ENCODE measurements around the gene TXN2. TPM values are rescaled to one million over a fixed set of nuclear protein-coding genes. Genes with fewer than 3 reads are reported as not detected.
A peak's percentile ranks its signal among the peaks of the same experiment; 100 is the strongest.

Gene TXN2
- total RNA-seq, 1 donor: 14.7 TPM

DNA sequence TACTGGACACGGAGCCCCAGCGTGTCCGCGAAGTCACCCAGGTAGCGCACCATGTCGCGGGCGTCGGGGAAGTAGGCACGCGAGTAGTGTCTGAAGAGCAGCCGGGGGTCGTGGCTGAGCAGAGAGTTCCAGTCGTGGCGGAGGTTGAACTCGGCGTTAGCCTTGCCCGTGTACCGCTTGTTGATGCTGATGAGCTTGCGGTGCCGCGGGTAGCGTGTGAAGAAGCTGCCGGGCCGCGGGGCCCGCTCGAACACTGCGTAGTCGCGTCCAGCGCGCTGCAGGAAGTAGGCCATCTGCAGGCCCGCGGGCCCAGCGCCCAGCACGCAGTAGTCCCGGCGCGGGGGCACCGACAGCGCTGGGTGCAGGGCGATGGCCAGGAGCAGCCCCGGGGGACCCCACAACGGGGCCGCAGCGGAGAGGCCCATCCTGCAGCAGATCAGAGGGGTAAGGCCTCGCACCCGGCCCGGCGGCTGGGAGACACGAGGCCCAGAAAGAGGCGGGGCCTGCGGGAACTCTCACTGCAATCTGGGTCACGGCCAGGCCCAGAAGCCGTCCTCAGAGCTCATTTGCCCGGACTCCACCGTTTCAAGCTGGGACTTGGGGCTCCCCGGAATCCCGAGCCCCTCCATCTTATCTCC, 24.7 kb upstream of the TXN2 start:
- peak overlapping the region; percentile 62 for H3K4me3 ChIP-seq (ENCODE audit: low read depth, low read length)
- TF ChIP-seq, protein P1, sequence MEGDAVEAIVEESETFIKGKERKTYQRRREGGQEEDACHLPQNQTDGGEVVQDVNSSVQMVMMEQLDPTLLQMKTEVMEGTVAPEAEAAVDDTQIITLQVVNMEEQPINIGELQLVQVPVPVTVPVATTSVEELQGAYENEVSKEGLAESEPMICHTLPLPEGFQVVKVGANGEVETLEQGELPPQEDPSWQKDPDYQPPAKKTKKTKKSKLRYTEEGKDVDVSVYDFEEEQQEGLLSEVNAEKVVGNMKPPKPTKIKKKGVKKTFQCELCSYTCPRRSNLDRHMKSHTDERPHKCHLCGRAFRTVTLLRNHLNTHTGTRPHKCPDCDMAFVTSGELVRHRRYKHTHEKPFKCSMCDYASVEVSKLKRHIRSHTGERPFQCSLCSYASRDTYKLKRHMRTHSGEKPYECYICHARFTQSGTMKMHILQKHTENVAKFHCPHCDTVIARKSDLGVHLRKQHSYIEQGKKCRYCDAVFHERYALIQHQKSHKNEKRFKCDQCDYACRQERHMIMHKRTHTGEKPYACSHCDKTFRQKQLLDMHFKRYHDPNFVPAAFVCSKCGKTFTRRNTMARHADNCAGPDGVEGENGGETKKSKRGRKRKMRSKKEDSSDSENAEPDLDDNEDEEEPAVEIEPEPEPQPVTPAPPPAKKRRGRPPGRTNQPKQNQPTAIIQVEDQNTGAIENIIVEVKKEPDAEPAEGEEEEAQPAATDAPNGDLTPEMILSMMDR (IDR thresholded peaks at IDR 0.05; ENCODE audit: insufficient read depth, low read depth, low read length): no peak
- no peak for DNase-seq (ENCODE audit: low read depth)

DNA sequence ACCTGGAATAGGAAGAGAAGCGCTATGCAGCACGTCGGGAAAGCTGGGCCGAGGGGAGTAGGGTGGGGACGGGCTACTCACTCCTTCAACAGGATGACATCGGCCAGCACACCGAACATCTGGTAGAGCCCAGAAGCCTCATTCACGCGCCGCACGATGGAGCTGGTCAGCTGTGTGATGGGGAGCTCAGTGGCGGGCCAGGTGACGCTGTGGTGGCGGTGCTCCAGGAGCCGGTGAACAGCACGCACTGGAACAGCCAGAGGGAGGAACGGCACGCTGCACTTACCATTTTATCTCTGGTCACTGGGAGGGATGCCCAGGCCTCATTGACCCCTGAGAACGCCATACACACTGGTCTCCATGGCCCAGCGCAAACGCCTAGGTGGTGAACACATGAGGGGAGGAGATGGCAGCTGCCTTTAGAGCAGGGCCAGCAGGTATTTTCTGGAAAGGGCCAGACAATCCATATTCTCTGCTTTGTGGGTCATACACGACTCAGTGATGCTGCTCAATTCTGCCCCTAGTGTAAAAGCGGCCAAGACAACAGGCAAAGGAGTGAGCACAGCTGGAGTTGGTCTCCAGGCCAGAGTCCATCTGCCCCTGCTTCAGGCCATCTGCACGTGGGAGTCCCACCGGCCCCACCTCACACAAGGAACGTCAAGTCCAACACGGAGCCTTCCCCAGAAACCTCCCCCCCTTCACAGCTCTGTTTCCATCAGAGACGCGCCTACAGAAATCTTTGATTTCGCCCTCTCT, 16.6 kb upstream of the TXN2 start:
- no peak for DNase-seq (ENCODE audit: low read depth)
- TF ChIP-seq, protein P1 (IDR thresholded peaks at IDR 0.05; ENCODE audit: insufficient read depth, low read depth, low read length): no peak
- no peak overlapping the region for H3K4me3 ChIP-seq (ENCODE audit: low read depth, low read length)

DNA sequence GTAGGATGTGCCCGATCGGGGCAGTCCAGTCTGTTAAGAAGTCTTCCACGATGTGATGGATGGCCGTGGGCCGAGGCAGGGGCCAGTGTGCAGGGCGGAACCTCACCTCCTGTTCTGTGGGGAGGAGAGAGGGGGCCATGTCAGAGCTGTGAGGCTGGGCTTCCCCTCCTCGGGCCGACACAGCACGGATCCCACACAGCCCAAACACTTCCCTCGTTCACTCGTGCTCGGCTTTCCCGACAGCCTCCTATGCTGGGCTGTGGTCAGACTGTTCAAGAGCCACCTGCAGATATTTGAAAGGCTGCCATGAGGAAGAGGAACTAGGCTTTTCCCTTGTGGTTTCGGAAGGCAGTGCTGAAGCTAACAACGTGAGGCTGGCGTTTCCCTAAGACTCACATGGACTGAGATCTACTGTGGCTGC, 12.3 kb upstream of the TXN2 start:
- TF ChIP-seq, protein P1 (IDR thresholded peaks at IDR 0.05; ENCODE audit: insufficient read depth, low read depth, low read length): no peak
- no peak for DNase-seq (ENCODE audit: low read depth)

DNA sequence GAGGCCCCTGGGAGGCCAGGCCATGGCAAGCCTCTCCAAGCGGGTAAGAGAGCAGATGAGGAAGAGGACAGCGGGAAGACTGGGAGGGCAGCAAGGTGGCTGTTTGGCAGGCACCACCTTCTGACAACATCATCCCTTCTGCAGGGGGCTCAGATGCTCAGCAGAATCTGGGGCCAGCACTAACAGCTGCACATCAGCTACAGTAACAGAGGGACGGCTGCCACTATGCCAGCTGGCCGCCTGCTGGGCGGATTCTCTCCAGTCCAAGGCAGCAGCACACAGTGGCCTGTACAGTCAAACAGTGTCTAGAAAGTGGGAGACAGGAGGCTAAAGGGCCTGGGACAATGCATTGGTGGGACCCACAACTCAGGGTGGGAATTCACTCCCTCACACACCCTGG, 10.7 kb upstream of the TXN2 start:
- no peak overlapping the region for H3K4me3 ChIP-seq (ENCODE audit: low read depth, low read length)
- no peak for DNase-seq (ENCODE audit: low read depth)

More for the DNA sequence above, 12.3 kb upstream of the TXN2 start:
- no peak overlapping the region for H3K4me3 ChIP-seq (ENCODE audit: low read depth, low read length)

GRCh38 chr22:36491155-36491554, 9.7 kb upstream of the TXN2 start:
- DNase-seq (ENCODE audit: low read depth): no peak
- no peak overlapping the region for H3K4me3 ChIP-seq (ENCODE audit: low read depth, low read length)
- TF ChIP-seq, protein P1 (IDR thresholded peaks at IDR 0.05; ENCODE audit: insufficient read depth, low read depth, low read length): no peak

More for the DNA sequence above, 10.7 kb upstream of the TXN2 start:
- TF ChIP-seq, protein P1 (IDR thresholded peaks at IDR 0.05; ENCODE audit: insufficient read depth, low read depth, low read length): no peak

DNA sequence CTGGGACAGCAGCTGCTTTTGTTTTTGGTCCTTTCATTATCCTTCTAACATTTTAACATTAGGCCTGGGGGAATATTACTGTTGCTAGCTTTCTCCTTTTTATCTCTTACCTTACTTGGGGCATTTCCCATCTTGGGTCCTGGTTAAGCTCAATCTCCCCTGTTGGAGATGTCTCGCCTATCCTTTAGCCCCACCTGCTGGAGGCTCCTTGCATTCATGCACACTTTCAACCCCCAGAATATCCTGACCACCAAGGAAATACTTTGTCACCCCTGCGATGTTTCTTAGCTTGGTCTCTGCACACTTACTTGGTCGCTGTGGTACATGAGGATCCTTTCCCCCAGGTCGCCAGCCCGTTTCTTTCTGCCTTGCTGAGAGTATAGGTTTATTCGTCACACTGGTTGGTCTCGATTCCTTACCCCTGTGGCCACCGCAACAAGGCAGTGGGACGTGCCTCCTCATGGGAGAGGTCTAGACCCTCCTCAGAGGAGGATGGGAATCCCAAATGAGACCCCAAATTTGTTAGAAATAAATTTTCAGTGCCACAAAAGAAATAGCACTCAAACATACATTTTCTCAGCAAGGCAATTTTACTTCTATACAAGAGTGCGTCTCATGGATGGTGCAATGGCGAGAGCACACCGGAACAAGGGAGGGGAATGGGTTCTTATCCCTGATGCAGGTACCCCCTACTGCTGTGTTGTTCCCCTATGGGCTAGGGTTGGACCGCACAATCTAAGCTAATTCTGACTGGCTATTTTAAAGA, 5.4 kb upstream of the TXN2 start:
- no peak overlapping the region for H3K4me3 ChIP-seq (ENCODE audit: low read depth, low read length)
- TF ChIP-seq, protein P1 (IDR thresholded peaks at IDR 0.05; ENCODE audit: insufficient read depth, low read depth, low read length): peak; percentile 92
- DNase-seq (ENCODE audit: low read depth): peak; percentile 74

Measured in fibroblast of villous mesenchyme (primary cell).